Measurements from ENCODE around the gene APOE. TPM values are rescaled to one million over a fixed set of nuclear protein-coding genes. Genes with fewer than 3 reads are reported as not detected.
"Not testable (repeated sequence)": the region's sequence is repeated elsewhere in the genome, so short reads cannot be mapped to it uniquely, and the experiment has no call there.

APOE gene
- 1,000 to 10,000 TPM; 2,216 to 2,598 TPM for total RNA-seq
- polyA plus RNA-seq (2013, experiment 1 of 2), result 361 TPM
- 368 TPM for polyA plus RNA-seq (2013, experiment 2 of 2)
- long read RNA-seq, experiment 1, transcript APOE-203 (4 exons, 864 nt), result minor isoform, 5 of 1,172 reads
- long read RNA-seq, experiment 1, transcript APOE-201 (4 exons, 1,208 nt), result major isoform, 461 of 1,172 reads
- long read RNA-seq, experiment 1, transcript APOE-202 (3 exons, 923 nt), result minor isoform, 179 of 1,172 reads
- long read RNA-seq, experiment 1, partial matches to known transcripts, result 135 of 1,172 reads
- long read RNA-seq, experiment 1, other reads (novel, unspliced or antisense), result 388 of 1,172 reads
- long read RNA-seq, experiment 2, transcript APOE-203 (4 exons, 864 nt), result minor isoform, 63 of 3,726 reads
- long read RNA-seq, experiment 2, transcript APOE-202 (3 exons, 923 nt), result minor isoform, 70 of 3,726 reads
- long read RNA-seq, experiment 2, transcript APOE-204 (4 exons, 737 nt), result minor isoform, 25 of 3,726 reads
- long read RNA-seq, experiment 2, transcript APOE-201 (4 exons, 1,208 nt), result major isoform, 3,497 of 3,726 reads
- long read RNA-seq, experiment 2, partial matches to known transcripts, result 59 of 3,726 reads
- long read RNA-seq, experiment 2, other reads (novel, unspliced or antisense), result 12 of 3,726 reads
- long read RNA-seq, experiment 3, transcript APOE-203 (4 exons, 864 nt), result minor isoform, 8 of 181 reads
- long read RNA-seq, experiment 3, transcript APOE-201 (4 exons, 1,208 nt), result major isoform, 169 of 181 reads
- long read RNA-seq, experiment 3, partial matches to known transcripts, result 2 of 181 reads
- long read RNA-seq, experiment 3, other reads (novel, unspliced or antisense), result 0 of 181 reads
- long read RNA-seq, experiment 4, result 0 reads

DNA sequence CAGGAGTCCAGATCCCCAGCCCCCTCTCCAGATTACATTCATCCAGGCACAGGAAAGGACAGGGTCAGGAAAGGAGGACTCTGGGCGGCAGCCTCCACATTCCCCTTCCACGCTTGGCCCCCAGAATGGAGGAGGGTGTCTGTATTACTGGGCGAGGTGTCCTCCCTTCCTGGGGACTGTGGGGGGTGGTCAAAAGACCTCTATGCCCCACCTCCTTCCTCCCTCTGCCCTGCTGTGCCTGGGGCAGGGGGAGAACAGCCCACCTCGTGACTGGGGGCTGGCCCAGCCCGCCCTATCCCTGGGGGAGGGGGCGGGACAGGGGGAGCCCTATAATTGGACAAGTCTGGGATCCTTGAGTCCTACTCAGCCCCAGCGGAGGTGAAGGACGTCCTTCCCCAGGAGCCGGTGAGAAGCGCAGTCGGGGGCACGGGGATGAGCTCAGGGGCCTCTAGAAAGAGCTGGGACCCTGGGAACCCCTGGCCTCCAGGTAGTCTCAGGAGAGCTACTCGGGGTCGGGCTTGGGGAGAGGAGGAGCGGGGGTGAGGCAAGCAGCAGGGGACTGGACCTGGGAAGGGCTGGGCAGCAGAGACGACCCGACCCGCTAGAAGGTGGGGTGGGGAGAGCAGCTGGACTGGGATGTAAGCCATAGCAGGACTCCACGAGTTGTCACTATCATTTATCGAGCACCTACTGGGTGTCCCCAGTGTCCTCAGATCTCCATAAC is at the start of gene APOE:
Gene APOE, plus strand, starts transcription at position 360 of the 724 bp plus-strand sequence. CDS start 829 bp downstream, outside the sequence.
- Mint-ChIP-seq H3K4me1 (peaks cover 9% of the 10 kb centered on the region), H3K27me3 (ENCODE audit: insufficient read depth) (no peaks in the 10 kb centered on the region), H3K4me3 (peak within 1 kb of the TSS; percentile 99), H3K9me3 (no peaks in the 10 kb centered on the region), H3K27ac (peak within 1 kb of the TSS; percentile 99), H3K36me3 (ENCODE audit: low read depth) (peaks cover 50% of the 10 kb centered on the region)
- peak within 1 kb of the TSS; percentile 99 for H3K4me3 ChIP-seq (ENCODE audit: low read length)
- H3K4me1 ChIP-seq (ENCODE audit: control insufficient read depth, insufficient read depth, low read length), result peaks cover 6% of the 10 kb centered on the region
- DNase-seq, result peak; percentile 93
- TF ChIP-seq, protein P1, sequence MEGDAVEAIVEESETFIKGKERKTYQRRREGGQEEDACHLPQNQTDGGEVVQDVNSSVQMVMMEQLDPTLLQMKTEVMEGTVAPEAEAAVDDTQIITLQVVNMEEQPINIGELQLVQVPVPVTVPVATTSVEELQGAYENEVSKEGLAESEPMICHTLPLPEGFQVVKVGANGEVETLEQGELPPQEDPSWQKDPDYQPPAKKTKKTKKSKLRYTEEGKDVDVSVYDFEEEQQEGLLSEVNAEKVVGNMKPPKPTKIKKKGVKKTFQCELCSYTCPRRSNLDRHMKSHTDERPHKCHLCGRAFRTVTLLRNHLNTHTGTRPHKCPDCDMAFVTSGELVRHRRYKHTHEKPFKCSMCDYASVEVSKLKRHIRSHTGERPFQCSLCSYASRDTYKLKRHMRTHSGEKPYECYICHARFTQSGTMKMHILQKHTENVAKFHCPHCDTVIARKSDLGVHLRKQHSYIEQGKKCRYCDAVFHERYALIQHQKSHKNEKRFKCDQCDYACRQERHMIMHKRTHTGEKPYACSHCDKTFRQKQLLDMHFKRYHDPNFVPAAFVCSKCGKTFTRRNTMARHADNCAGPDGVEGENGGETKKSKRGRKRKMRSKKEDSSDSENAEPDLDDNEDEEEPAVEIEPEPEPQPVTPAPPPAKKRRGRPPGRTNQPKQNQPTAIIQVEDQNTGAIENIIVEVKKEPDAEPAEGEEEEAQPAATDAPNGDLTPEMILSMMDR (conservative IDR thresholded peaks at IDR 0.05), result no peak
- WGBS, 2 experiments (ENCODE audit: insufficient coverage in 1 of 2, insufficient read length in 1 of 2), result 0 to 5% methylated on average over 10 to 15 of the region's 20 CpGs
- no peaks in the 10 kb centered on the region for H3K27me3 ChIP-seq (ENCODE audit: control insufficient read depth, insufficient read depth, low read length, poor library complexity, severe bottlenecking)
- H3K36me3 ChIP-seq (ENCODE audit: control insufficient read depth, insufficient read depth, low read length), result peaks cover 33% of the 10 kb centered on the region
- H3K27ac ChIP-seq (ENCODE audit: low read depth, low read length), result peak within 1 kb of the TSS; percentile 19
- H3K9me3 ChIP-seq (ENCODE audit: control insufficient read depth, low read length), result no peaks in the 10 kb centered on the region
- H3K9ac ChIP-seq (ENCODE audit: extremely low read depth, low read length, poor library complexity, severe bottlenecking), result peak within 1 kb of the TSS; percentile 99

DNA sequence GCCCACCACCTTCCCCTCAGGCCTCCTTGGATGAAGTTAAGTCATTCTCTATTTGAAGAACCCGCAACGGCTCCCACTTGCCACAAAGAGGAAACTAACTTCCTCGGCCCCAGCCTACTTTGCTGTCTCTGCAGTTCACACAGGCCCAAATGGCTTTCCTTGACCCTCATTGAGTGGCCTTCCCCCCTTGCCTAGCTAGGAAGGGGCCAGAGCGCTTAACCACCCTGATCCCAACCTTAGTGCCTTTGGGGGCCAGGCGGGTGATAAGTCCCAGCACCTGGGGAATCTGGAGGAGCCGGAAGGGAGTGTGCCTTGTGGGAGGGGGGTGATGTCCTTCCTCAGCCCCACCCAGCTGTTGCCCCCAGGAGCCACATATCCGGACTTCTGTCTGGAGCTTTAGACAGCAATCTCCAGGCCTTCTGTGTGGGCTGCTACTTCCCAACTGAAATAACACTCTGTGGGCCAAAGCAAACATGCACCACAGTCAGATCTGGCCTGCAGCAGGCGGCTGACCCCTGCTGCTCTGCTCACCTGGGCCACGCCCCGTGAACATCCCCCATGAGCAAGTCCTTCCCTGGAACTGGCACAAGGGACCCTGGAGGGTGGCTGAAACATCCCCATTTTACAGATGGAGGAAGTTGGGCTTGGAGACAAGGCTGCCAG is 49.0 kb upstream of the APOE start:
- TF ChIP-seq, protein P1 (conservative IDR thresholded peaks at IDR 0.05), result no peak
- no peak overlapping the region for H3K9ac ChIP-seq (ENCODE audit: extremely low read depth, low read length, poor library complexity, severe bottlenecking)
- DNase-seq, result no peak
- H3K4me3 ChIP-seq (ENCODE audit: low read length), result no peak overlapping the region
- Mint-ChIP-seq H3K9me3 (no peaks in the 10 kb centered on the region), H3K4me3 (no peak overlapping the region), H3K27ac (peak overlapping the region; percentile 60), H3K4me1 (peaks cover 30% of the 10 kb centered on the region), H3K36me3 (ENCODE audit: low read depth) (peaks cover 62% of the 10 kb centered on the region), H3K27me3 (ENCODE audit: insufficient read depth) (no peaks in the 10 kb centered on the region)
- H3K9me3 ChIP-seq (ENCODE audit: control insufficient read depth, low read length), result no peaks in the 10 kb centered on the region
- WGBS, 2 experiments (ENCODE audit: insufficient coverage in 1 of 2, insufficient read length in 1 of 2), result 94 to 100% methylated on average over 4 to 10 of the region's 10 CpGs
- H3K4me1 ChIP-seq (ENCODE audit: control insufficient read depth, insufficient read depth, low read length), result no peaks in the 10 kb centered on the region
- peaks cover 67% of the 10 kb centered on the region for H3K36me3 ChIP-seq (ENCODE audit: control insufficient read depth, insufficient read depth, low read length)
- no peaks in the 10 kb centered on the region for H3K27me3 ChIP-seq (ENCODE audit: control insufficient read depth, insufficient read depth, low read length, poor library complexity, severe bottlenecking)
- no peak overlapping the region for H3K27ac ChIP-seq (ENCODE audit: low read depth, low read length)

DNA sequence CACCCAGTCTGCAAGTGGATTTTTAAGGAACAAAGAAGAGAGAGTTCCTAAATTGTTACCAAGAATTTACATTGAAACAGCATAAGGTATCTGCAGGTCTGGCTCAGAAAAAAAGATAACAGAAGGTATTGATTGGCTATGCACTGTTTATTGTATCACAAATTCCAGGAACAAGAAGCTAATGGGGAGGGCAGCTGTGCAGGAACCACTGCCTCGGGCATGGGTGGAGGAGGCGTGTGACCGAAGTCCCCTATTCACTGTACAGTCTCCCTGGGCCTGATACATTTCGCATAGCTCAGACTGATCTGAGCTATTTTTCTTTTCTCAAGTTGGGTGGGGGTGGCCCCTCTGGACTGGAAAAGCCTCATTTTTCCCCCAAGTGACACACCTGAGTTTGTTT is 47.8 kb upstream of the APOE start:
- no peak overlapping the region for H3K4me3 Mint-ChIP-seq
- Histone ChIP-seq H3K27me3 (ENCODE audit: control insufficient read depth, insufficient read depth, low read length, poor library complexity, severe bottlenecking) (no peaks in the 10 kb centered on the region), H3K4me3 (ENCODE audit: low read length) (no peak overlapping the region), H3K27ac (ENCODE audit: low read depth, low read length) (no peak overlapping the region), H3K4me1 (ENCODE audit: control insufficient read depth, insufficient read depth, low read length) (no peaks in the 10 kb centered on the region), H3K9me3 (ENCODE audit: control insufficient read depth, low read length) (no peaks in the 10 kb centered on the region), H3K36me3 (ENCODE audit: control insufficient read depth, insufficient read depth, low read length) (peaks cover 70% of the 10 kb centered on the region), H3K9ac (ENCODE audit: extremely low read depth, low read length, poor library complexity, severe bottlenecking) (no peak overlapping the region)
- H3K4me1 Mint-ChIP-seq, result peaks cover 25% of the 10 kb centered on the region
- DNase-seq, result no peak
- H3K9me3 Mint-ChIP-seq, result no peaks in the 10 kb centered on the region
- no peaks in the 10 kb centered on the region for H3K27me3 Mint-ChIP-seq (ENCODE audit: insufficient read depth)
- 99 to 100% methylated on average over 3 to 4 of the region's 4 CpGs for WGBS, 2 experiments (ENCODE audit: insufficient coverage in 1 of 2, insufficient read length in 1 of 2)
- no peak overlapping the region for H3K27ac Mint-ChIP-seq
- H3K36me3 Mint-ChIP-seq (ENCODE audit: low read depth), result peaks cover 61% of the 10 kb centered on the region
- TF ChIP-seq, protein P1 (conservative IDR thresholded peaks at IDR 0.05), result no peak

DNA sequence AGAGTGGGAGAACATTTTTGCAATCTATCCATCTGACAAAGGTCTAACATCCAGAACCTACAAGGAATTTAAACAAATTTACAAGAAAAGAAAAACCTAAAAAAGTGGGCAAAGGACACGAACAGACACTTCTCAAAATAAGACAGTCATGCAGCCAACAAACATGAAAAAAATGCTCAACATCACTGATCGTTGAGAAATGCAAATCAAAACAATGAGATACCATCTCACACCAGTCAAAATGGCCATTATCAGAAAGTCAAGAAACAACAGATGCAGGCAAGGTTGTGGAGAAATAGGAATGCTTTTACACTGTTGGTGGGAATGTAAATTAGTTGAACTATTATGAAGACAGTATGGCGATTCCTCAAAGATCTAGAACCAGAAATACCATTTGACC is 44.0 kb upstream of the APOE start:
- H3K36me3 Mint-ChIP-seq (ENCODE audit: low read depth), result peaks cover 62% of the 10 kb centered on the region
- H3K9ac ChIP-seq (ENCODE audit: extremely low read depth, low read length, poor library complexity, severe bottlenecking); H3K9me3 Mint-ChIP-seq; H3K4me3 ChIP-seq (ENCODE audit: low read length); H3K27ac Mint-ChIP-seq; H3K9me3 ChIP-seq (ENCODE audit: control insufficient read depth, low read length); H3K4me3 Mint-ChIP-seq; DNase-seq; H3K27me3 Mint-ChIP-seq (ENCODE audit: insufficient read depth); H3K27ac ChIP-seq (ENCODE audit: low read depth, low read length); H3K4me1 ChIP-seq (ENCODE audit: control insufficient read depth, insufficient read depth, low read length); H3K27me3 ChIP-seq (ENCODE audit: control insufficient read depth, insufficient read depth, low read length, poor library complexity, severe bottlenecking): not testable (repeated sequence)
- H3K36me3 ChIP-seq (ENCODE audit: control insufficient read depth, insufficient read depth, low read length), result peaks cover 73% of the 10 kb centered on the region
- 93 to 100% methylated on average over 1 to 2 of the region's 3 CpGs for WGBS, 2 experiments (ENCODE audit: insufficient coverage in 1 of 2, insufficient read length in 1 of 2)
- H3K4me1 Mint-ChIP-seq, result peaks cover 15% of the 10 kb centered on the region
